Stomach (tissue), 9 donors: ENCODE results near the gene INPP4B. TPM values are rescaled to one million over a fixed set of nuclear protein-coding genes. Genes with fewer than 3 reads are reported as not detected.

Experiments
- DNase-seq, 2 donors: peaks; one replicate each; pipeline versions ENCODE4 v3.0.0 to v3.0.0-alpha.2; 2013 to 2019
- H3K27ac ChIP-seq, 5 donors: fragments of 200-600 bp in 4 of 5; sonication (generic) in 4 of 5; one replicate each; pipeline ENCODE4 v1.5.1; 2013 to 2019; ENCODE audit warnings: mild to moderate bottlenecking in 1 of 5, moderate library complexity in 1 of 5
- H3K27me3 ChIP-seq, 3 donors: fragments of 200-600 bp; sonication (generic); one replicate each; pipeline ENCODE4 v1.5.1; 2017 to 2019; ENCODE audit warnings: mixed run types in 1 of 3
- H3K36me3 ChIP-seq, 4 donors: fragments of 200-600 bp; sonication (generic); 1 replicate in 3 of 4; 2 replicates in 1 of 4; pipeline ENCODE4 v1.5.1; 2016 to 2019
- H3K4me1 ChIP-seq, 4 donors: fragments of 200-600 bp; sonication (generic); one replicate each; pipeline ENCODE4 v1.5.1; 2016 to 2019
- H3K4me3 ChIP-seq, 4 donors: fragments of 200-600 bp; sonication (generic) in 3 of 4; one replicate each; pipeline ENCODE4 v1.5.1; 2016 to 2019; ENCODE audit warnings: mild to moderate bottlenecking in 1 of 4
- H3K9me3 ChIP-seq, 4 donors: fragments of 200-600 bp; sonication (generic); one replicate each; pipeline ENCODE4 v1.5.1; 2016 to 2019
- CTCF ChIP-seq, 7 experiments: fragments of 450-650 bp in 4 of 7; fragments of 200-600 bp in 3 of 7; sonication (generic) in 3 of 7; IDR thresholded peaks; one replicate each; pipeline ENCODE4 v1.5.1; 2016 to 2019; ENCODE audit warnings: antibody characterized with exemption in 7 of 7, control low read depth in 2 of 7, mild to moderate bottlenecking in 1 of 7
- EP300 ChIP-seq: sonication (generic); formaldehyde crosslinking; IDR thresholded peaks from one replicate; pipeline ENCODE4 v1.6.1; 2017; ENCODE audit warnings: antibody characterized with exemption
- POLR2A ChIP-seq, 4 donors: fragments of 450-650 bp; IDR thresholded peaks; one replicate each; pipeline ENCODE4 v1.6.1; 2016; ENCODE audit warnings: antibody characterized with exemption in 4 of 4, control low read depth in 2 of 4, mild to moderate bottlenecking in 1 of 4, moderate library complexity in 1 of 4
- POLR2AphosphoS5 ChIP-seq, 3 donors: sonication (generic); formaldehyde crosslinking; IDR thresholded peaks; one replicate each; pipeline ENCODE4 v1.6.1; 2016; ENCODE audit warnings: antibody characterized with exemption in 3 of 3
- whole genome bisulfite sequencing, 5 donors: extraction: QIAGEN DNeasy Blood & Tissue Kit in 3 of 5; methylation state at CpG; one replicate each; pipeline versions ENCODE4 v1.1.5 to v1.1.7; 2013 to 2018; 5-methylcytosine and 5-hydroxymethylcytosine counted together
- intact Hi-C: fragments of 100-400 bp; cut with DNase I; formaldehyde crosslinking; loops from one replicate; pipeline ENCODE4 v1.15.1; 2023; ENCODE audit warnings: low total_unique reads
- polyA plus RNA-seq, 3 donors: library from polyadenylated mRNA; stranded (reverse); fragments of 200-250 nt; gene quantifications; one replicate each; pipeline ENCODE4 v1.2.3, GENCODE V29; 2013
- total RNA-seq, 5 donors: library from RNA; depleted of rRNA; stranded (reverse); fragments of >200 nt; gene quantifications; one replicate each; pipeline versions ENCODE4 v1.1.0 to v1.2.3, GENCODE V29; 2014 to 2016
- donor health status: healthy with polysubstance abuse.
- donor health status: Bipolar disorder and iron deficiency.
- donor health status: healthy.

INPP4B gene
- total and polyA plus RNA-seq, 8 donors: 1.4 to 96.9 (median 11.7) TPM

- Histone ChIP-seq H3K4me3 (no peak overlapping the region), H3K4me1 (peaks cover 0 to 31% (median 11%) of the 10 kb centered on the region in 4 donors), H3K27me3 (no peaks in the 10 kb centered on the region), H3K27ac (no peak overlapping the region), H3K36me3 (no peaks in the 10 kb centered on the region), H3K9me3 (peaks cover 0 to 6% (median 0%) of the 10 kb centered on the region in 4 donors)
- TF ChIP-seq CTCF (IDR thresholded peaks at IDR 0.05) (no peak), POLR2A (IDR thresholded peaks at IDR 0.05) (no peak), EP300 (no peak), POLR2AphosphoS5 (IDR thresholded peaks at IDR 0.05) (no peak)
- DNase-seq: no peak
- intact Hi-C loops: no loop called here
Measured at GRCh38 chr4:142334931-142335330, 511.2 kb downstream of the INPP4B start.

- no peak for DNase-seq
- 64 to 81% (median 75%) methylated on average over 1 of the region's 1 CpG for WGBS, 5 donors
- H3K36me3 ChIP-seq: no peaks in the 10 kb centered on the region
- no peak overlapping the region for H3K4me3 ChIP-seq
- TF ChIP-seq POLR2AphosphoS5 (IDR thresholded peaks at IDR 0.05): no peak
- TF ChIP-seq POLR2A (IDR thresholded peaks at IDR 0.05): no peak
- no peak for TF ChIP-seq CTCF (IDR thresholded peaks at IDR 0.05)
- no peak for TF ChIP-seq EP300
- H3K9me3 ChIP-seq: peaks cover 0 to 6% (median 0%) of the 10 kb centered on the region in 4 donors
- intact Hi-C loops: no loop called here
- peak overlapping the region in 2 of 5 donors; percentile 22 to 31 for H3K27ac ChIP-seq
- peaks cover 0 to 33% (median 9%) of the 10 kb centered on the region in 4 donors for H3K4me1 ChIP-seq
- no peaks in the 10 kb centered on the region for H3K27me3 ChIP-seq
Measured at GRCh38 chr4:142331646-142332045, 514.5 kb downstream of the INPP4B start.

- no peak overlapping the region for H3K4me3 ChIP-seq
- 66 to 88% (median 74%) methylated on average over 4 of the region's 4 CpGs for WGBS, 5 donors
- no peaks in the 10 kb centered on the region for H3K36me3 ChIP-seq
- no peak for TF ChIP-seq CTCF (IDR thresholded peaks at IDR 0.05)
- no peak for TF ChIP-seq EP300
- no peak for TF ChIP-seq POLR2A (IDR thresholded peaks at IDR 0.05)
- TF ChIP-seq POLR2AphosphoS5 (IDR thresholded peaks at IDR 0.05): no peak
- H3K4me1 ChIP-seq: peaks cover 0 to 33% (median 9%) of the 10 kb centered on the region in 4 donors
- H3K27ac ChIP-seq: peak overlapping the region in 2 of 5 donors; percentile 22 to 31
- H3K27me3 ChIP-seq: no peaks in the 10 kb centered on the region
- DNase-seq: peak in 1 of 2 donors; percentile 56
- H3K9me3 ChIP-seq: peaks cover 0 to 4% (median 0%) of the 10 kb centered on the region in 4 donors
- intact Hi-C loops: no loop called here
Measured at GRCh38 chr4:142331132-142331531, 515.0 kb downstream of the INPP4B start.

- Histone ChIP-seq H3K4me3 (no peak overlapping the region), H3K27me3 (no peaks in the 10 kb centered on the region), H3K4me1 (peaks cover 0 to 28% (median 9%) of the 10 kb centered on the region in 4 donors), H3K9me3 (no peaks in the 10 kb centered on the region), H3K27ac (peak overlapping the region in 1 of 5 donors; percentile 25), H3K36me3 (no peaks in the 10 kb centered on the region)
- intact Hi-C loops: no loop called here
- TF ChIP-seq POLR2AphosphoS5 (IDR thresholded peaks at IDR 0.05): no peak
- TF ChIP-seq CTCF (IDR thresholded peaks at IDR 0.05): no peak
- no peak for TF ChIP-seq POLR2A (IDR thresholded peaks at IDR 0.05)
- no peak for TF ChIP-seq EP300
- DNase-seq: no peak
- 89 to 92% (median 90%) methylated on average over 5 of the region's 5 CpGs for WGBS, 5 donors
Measured at GRCh38 chr4:142330311-142330710, 515.8 kb downstream of the INPP4B start.
